ENCODE results near the gene MYO3B.
"Not testable (repeated sequence)": the region's sequence is repeated elsewhere in the genome, so short reads cannot be mapped to it uniquely, and the experiment has no call there.

The MYO3B gene

GRCh38 chr2:170533156-170533555 is 355.2 kb downstream of the MYO3B start:
- no peak for DNase-seq (ENCODE audit: low read depth)
- Histone ChIP-seq H3K4me1 (ENCODE audit: control insufficient read depth, insufficient read depth, low read length) (peaks cover 21% of the 10 kb centered on the region), H3K27me3 (replicated peaks; ENCODE audit: control insufficient read depth, insufficient read depth, low read length) (no peaks in the 10 kb centered on the region), H3K9me3 (ENCODE audit: control insufficient read depth, low read length) (no peaks in the 10 kb centered on the region), H3K36me3 (ENCODE audit: control insufficient read depth, insufficient read depth, low read length, severe bottlenecking) (no peaks in the 10 kb centered on the region), H3K4me3 (ENCODE audit: low read length) (no peak overlapping the region), H3K9ac (ENCODE audit: low read length) (no peak overlapping the region)

DNA sequence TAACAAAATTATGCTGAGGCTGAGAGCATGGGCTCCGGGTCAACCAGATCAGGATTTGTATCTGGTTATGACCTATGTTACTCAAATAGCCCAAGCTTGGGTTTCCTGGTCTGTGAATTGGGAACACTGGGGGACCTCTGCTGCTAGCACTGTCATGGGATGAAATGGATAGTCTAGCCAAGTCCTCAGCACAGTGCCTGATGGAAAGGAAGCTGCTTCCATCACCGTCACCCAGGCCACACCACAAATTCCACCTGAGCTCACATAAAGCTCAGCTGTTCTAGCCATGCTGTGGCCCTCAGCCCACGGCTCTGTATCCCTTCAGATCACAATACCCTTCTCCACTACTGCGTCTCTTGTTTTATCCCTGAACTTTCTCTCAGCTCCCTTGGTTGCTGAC is 357.6 kb downstream of the MYO3B start:
- DNase-seq (ENCODE audit: low read depth): no peak
- Histone ChIP-seq H3K36me3 (ENCODE audit: control insufficient read depth, insufficient read depth, low read length, severe bottlenecking) (no peaks in the 10 kb centered on the region), H3K27me3 (replicated peaks; ENCODE audit: control insufficient read depth, insufficient read depth, low read length) (no peaks in the 10 kb centered on the region), H3K9me3 (ENCODE audit: control insufficient read depth, low read length) (no peaks in the 10 kb centered on the region), H3K4me3 (ENCODE audit: low read length) (no peak overlapping the region), H3K4me1 (ENCODE audit: control insufficient read depth, insufficient read depth, low read length) (peaks cover 8% of the 10 kb centered on the region), H3K9ac (ENCODE audit: low read length) (no peak overlapping the region)

DNA sequence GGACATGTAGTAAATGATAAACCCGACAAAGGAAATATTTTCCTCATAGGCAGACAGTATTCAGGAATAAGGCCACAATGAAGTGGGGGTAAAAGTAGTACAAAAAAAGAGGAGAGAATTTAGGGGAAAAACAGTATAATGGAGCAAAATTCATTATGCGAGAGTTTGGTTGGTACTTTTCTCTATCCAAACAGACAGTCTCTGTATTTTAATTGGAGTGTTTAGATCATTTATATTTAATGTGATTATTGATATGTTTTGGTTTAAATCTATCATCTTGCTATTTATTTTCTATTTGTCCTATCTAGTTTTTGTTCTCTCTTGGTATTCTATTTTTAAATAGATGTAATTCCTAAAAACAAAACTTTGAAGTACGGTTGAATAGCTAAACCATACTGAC is 366.9 kb downstream of the MYO3B start:
- no peaks in the 10 kb centered on the region for H3K36me3 ChIP-seq (ENCODE audit: control insufficient read depth, insufficient read depth, low read length, severe bottlenecking)
- H3K4me1 ChIP-seq (ENCODE audit: control insufficient read depth, insufficient read depth, low read length): no peaks in the 10 kb centered on the region
- H3K4me3 ChIP-seq (ENCODE audit: low read length): no peak overlapping the region
- peaks cover 24% of the 10 kb centered on the region for H3K9me3 ChIP-seq (ENCODE audit: control insufficient read depth, low read length)
- no peak overlapping the region for H3K9ac ChIP-seq (ENCODE audit: low read length)
- H3K27me3 ChIP-seq (replicated peaks; ENCODE audit: control insufficient read depth, insufficient read depth, low read length): peaks cover 12% of the 10 kb centered on the region
- no peak for DNase-seq (ENCODE audit: low read depth)

GRCh38 chr2:170548304-170548703 is 370.4 kb downstream of the MYO3B start:
- H3K27me3 ChIP-seq (replicated peaks; ENCODE audit: control insufficient read depth, insufficient read depth, low read length): peaks cover 2% of the 10 kb centered on the region
- no peak for DNase-seq (ENCODE audit: low read depth)
- peaks cover 38% of the 10 kb centered on the region for H3K9me3 ChIP-seq (ENCODE audit: control insufficient read depth, low read length)
- H3K9ac ChIP-seq (ENCODE audit: low read length): no peak overlapping the region
- no peaks in the 10 kb centered on the region for H3K36me3 ChIP-seq (ENCODE audit: control insufficient read depth, insufficient read depth, low read length, severe bottlenecking)
- no peaks in the 10 kb centered on the region for H3K4me1 ChIP-seq (ENCODE audit: control insufficient read depth, insufficient read depth, low read length)
- no peak overlapping the region for H3K4me3 ChIP-seq (ENCODE audit: low read length)

DNA sequence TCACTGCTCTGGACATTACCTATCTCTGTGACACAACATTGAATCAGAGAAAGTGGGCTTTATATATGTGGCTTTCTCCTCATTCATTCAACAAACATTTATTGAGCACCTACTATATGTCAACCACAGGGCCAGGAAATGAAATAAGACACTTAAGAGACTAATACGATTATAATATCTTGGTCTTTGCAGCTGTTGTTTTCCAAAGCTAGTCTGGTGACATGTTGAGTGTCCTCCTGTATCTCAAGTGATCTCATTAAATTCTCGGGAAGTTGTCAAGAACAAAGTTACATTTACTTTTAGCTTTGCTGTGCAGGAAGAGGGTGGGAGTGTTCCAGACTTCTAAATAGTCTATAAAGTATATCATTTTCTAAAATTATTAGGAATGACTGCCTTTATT is 372.6 kb downstream of the MYO3B start:
- DNase-seq (ENCODE audit: low read depth): no peak
- Histone ChIP-seq H3K27me3 (replicated peaks; ENCODE audit: control insufficient read depth, insufficient read depth, low read length) (no peaks in the 10 kb centered on the region), H3K9me3 (ENCODE audit: control insufficient read depth, low read length) (peaks cover 22% of the 10 kb centered on the region), H3K36me3 (ENCODE audit: control insufficient read depth, insufficient read depth, low read length, severe bottlenecking) (no peaks in the 10 kb centered on the region), H3K4me1 (ENCODE audit: control insufficient read depth, insufficient read depth, low read length) (peaks cover 13% of the 10 kb centered on the region), H3K4me3 (ENCODE audit: low read length) (no peak overlapping the region), H3K9ac (ENCODE audit: low read length) (no peak overlapping the region)

GRCh38 chr2:170551899-170552298 is 374.0 kb downstream of the MYO3B start:
- not testable (repeated sequence) for H3K27me3 ChIP-seq (replicated peaks; ENCODE audit: control insufficient read depth, insufficient read depth, low read length); H3K9ac ChIP-seq (ENCODE audit: low read length); H3K4me3 ChIP-seq (ENCODE audit: low read length); H3K36me3 ChIP-seq (ENCODE audit: control insufficient read depth, insufficient read depth, low read length, severe bottlenecking); DNase-seq (ENCODE audit: low read depth)
- H3K4me1 ChIP-seq (ENCODE audit: control insufficient read depth, insufficient read depth, low read length): peaks cover 13% of the 10 kb centered on the region
- H3K9me3 ChIP-seq (ENCODE audit: control insufficient read depth, low read length): peaks cover 14% of the 10 kb centered on the region

DNA sequence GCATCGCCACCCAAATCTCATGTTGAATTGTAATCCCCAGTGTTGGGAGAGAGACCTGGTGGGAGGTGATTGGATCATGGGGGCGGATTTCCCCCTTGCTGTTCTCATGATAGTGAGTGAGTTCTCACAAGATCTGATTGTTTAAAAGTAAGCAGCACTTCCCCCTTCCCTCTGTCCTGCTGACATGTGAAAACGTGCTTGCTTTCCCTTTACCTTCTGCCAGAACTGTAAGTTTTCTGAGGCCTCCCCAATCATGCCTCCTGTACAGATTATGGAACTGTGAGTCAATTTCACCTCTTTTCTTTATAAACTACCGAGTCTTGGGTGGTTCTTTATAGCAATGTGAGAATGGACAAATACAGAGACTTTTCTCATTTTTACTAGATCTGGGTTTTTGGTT is 375.8 kb downstream of the MYO3B start:
- Histone ChIP-seq H3K36me3 (ENCODE audit: control insufficient read depth, insufficient read depth, low read length, severe bottlenecking) (no peaks in the 10 kb centered on the region), H3K4me3 (ENCODE audit: low read length) (no peak overlapping the region), H3K27me3 (replicated peaks; ENCODE audit: control insufficient read depth, insufficient read depth, low read length) (no peaks in the 10 kb centered on the region), H3K4me1 (ENCODE audit: control insufficient read depth, insufficient read depth, low read length) (peaks cover 13% of the 10 kb centered on the region), H3K9me3 (ENCODE audit: control insufficient read depth, low read length) (peaks cover 14% of the 10 kb centered on the region), H3K9ac (ENCODE audit: low read length) (no peak overlapping the region)
- no peak for DNase-seq (ENCODE audit: low read depth)

- peak overlapping the region; percentile 14 for H3K4me3 ChIP-seq (ENCODE audit: low read length)
- H3K9me3 ChIP-seq (ENCODE audit: control insufficient read depth, low read length): peaks cover 14% of the 10 kb centered on the region
- DNase-seq (ENCODE audit: low read depth): peak; percentile 63
- peaks cover 13% of the 10 kb centered on the region for H3K4me1 ChIP-seq (ENCODE audit: control insufficient read depth, insufficient read depth, low read length)
- H3K9ac ChIP-seq (ENCODE audit: low read length): no peak overlapping the region
- no peaks in the 10 kb centered on the region for H3K36me3 ChIP-seq (ENCODE audit: control insufficient read depth, insufficient read depth, low read length, severe bottlenecking)
- no peaks in the 10 kb centered on the region for H3K27me3 ChIP-seq (replicated peaks; ENCODE audit: control insufficient read depth, insufficient read depth, low read length)
Measured at GRCh38 chr2:170554278-170554955, 376.5 kb downstream of the MYO3B start.

DNA sequence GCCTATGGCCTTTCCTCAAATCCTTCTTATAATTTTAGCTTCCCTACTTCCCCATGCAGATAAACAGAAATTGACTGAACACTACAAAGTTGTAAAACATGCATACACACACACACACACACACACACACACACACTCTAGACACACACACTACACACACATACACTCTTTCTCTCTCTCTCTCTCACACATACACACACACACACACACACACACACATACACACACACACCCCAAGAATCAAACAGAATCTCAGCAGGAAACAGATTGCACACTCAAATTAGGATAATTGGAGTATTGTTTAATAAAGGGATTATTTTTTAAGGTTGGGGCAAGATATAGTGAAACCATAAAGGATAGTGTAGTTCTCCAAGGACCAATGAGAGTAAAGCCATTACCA is 385.0 kb downstream of the MYO3B start:
- H3K36me3 ChIP-seq (ENCODE audit: control insufficient read depth, insufficient read depth, low read length, severe bottlenecking): no peaks in the 10 kb centered on the region
- no peaks in the 10 kb centered on the region for H3K27me3 ChIP-seq (replicated peaks; ENCODE audit: control insufficient read depth, insufficient read depth, low read length)
- no peaks in the 10 kb centered on the region for H3K9me3 ChIP-seq (ENCODE audit: control insufficient read depth, low read length)
- no peak overlapping the region for H3K9ac ChIP-seq (ENCODE audit: low read length)
- no peak overlapping the region for H3K4me3 ChIP-seq (ENCODE audit: low read length)
- DNase-seq (ENCODE audit: low read depth): no peak
- H3K4me1 ChIP-seq (ENCODE audit: control insufficient read depth, insufficient read depth, low read length): peaks cover 9% of the 10 kb centered on the region

DNA sequence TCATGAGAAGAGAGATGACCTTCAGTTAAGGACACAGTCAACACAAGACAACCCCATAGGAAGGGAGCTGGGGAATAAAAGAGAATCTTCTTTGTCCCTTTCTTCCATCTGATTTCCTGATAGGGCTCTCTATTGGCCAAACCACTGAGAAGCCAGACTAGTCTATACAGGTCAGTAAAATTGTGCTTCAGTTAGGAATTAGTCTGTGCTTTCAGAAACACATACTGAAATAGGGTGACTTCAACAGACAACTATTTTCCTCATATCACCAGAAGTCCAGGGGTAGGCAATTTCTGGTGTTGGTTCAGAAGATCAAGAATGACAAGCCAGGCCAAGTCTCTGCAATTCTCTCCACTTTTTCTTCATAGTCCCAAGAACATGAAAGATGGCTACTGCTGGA is 385.5 kb downstream of the MYO3B start:
- no peaks in the 10 kb centered on the region for H3K9me3 ChIP-seq (ENCODE audit: control insufficient read depth, low read length)
- no peak overlapping the region for H3K9ac ChIP-seq (ENCODE audit: low read length)
- no peaks in the 10 kb centered on the region for H3K27me3 ChIP-seq (replicated peaks; ENCODE audit: control insufficient read depth, insufficient read depth, low read length)
- H3K36me3 ChIP-seq (ENCODE audit: control insufficient read depth, insufficient read depth, low read length, severe bottlenecking): no peaks in the 10 kb centered on the region
- H3K4me3 ChIP-seq (ENCODE audit: low read length): no peak overlapping the region
- H3K4me1 ChIP-seq (ENCODE audit: control insufficient read depth, insufficient read depth, low read length): peaks cover 9% of the 10 kb centered on the region
- no peak for DNase-seq (ENCODE audit: low read depth)

DNA sequence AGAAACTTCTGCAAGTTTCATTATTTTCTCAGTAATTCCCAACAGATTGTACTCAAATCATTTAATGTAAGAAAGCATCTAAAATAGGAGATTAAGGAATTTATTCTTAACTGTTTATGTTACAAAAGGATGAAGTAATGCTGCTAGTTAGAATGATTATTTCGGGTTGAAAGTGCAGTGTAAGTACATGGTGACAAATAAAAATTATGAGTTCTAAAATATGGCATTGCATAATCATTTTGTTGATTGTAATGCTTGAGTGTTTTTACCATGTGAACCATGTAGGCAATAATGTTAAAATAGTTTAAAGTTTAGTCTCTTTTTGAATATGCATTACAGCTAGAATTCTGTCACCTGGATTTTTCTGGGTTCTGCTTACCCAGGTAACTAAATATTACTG is 388.2 kb downstream of the MYO3B start:
- Histone ChIP-seq H3K27me3 (replicated peaks; ENCODE audit: control insufficient read depth, insufficient read depth, low read length) (no peaks in the 10 kb centered on the region), H3K4me1 (ENCODE audit: control insufficient read depth, insufficient read depth, low read length) (peaks cover 13% of the 10 kb centered on the region), H3K9ac (ENCODE audit: low read length) (no peak overlapping the region), H3K4me3 (ENCODE audit: low read length) (no peak overlapping the region), H3K9me3 (ENCODE audit: control insufficient read depth, low read length) (no peaks in the 10 kb centered on the region), H3K36me3 (ENCODE audit: control insufficient read depth, insufficient read depth, low read length, severe bottlenecking) (no peaks in the 10 kb centered on the region)
- DNase-seq (ENCODE audit: low read depth): no peak

DNA sequence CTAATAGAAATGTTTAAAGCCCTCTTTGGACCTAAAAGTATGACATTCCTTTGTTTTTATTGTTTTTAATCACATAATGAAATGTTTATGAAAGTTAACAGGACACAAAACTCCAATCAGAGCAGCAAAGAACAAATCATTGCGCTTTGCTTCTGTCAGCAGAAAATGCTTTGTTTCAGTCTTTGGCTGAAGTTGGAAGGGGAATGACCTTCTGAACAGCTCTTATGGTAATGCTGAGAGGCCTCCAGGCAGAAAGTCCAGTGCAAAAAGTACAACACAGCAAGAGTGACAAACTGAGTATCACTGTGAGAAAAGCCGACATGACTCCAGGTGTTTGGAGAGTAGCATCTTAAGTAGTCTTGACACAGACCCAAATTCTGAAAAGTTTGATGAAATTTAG is 389.5 kb downstream of the MYO3B start:
- Histone ChIP-seq H3K4me3 (ENCODE audit: low read length) (no peak overlapping the region), H3K27me3 (replicated peaks; ENCODE audit: control insufficient read depth, insufficient read depth, low read length) (no peaks in the 10 kb centered on the region), H3K9ac (ENCODE audit: low read length) (no peak overlapping the region), H3K4me1 (ENCODE audit: control insufficient read depth, insufficient read depth, low read length) (peaks cover 17% of the 10 kb centered on the region), H3K36me3 (ENCODE audit: control insufficient read depth, insufficient read depth, low read length, severe bottlenecking) (no peaks in the 10 kb centered on the region), H3K9me3 (ENCODE audit: control insufficient read depth, low read length) (no peaks in the 10 kb centered on the region)
- DNase-seq (ENCODE audit: low read depth): no peak

All from adipocyte (in vitro differentiated cells).